ENCODE measurements around the gene GET3. TPM values are rescaled to one million over a fixed set of nuclear protein-coding genes. Genes with fewer than 3 reads are reported as not detected.
A peak's percentile ranks its signal among the peaks of the same experiment; 100 is the strongest.

Gene GET3
- total and polyA plus RNA-seq, 2 of the 13 experiments (the other 11 are each of a cell fraction or from before 2014, with no cell fraction given) = 57.7 to 59.4 TPM

GRCh38 chr19:12696366-12697335, 40.6 kb upstream of the GET3 start, which contains the start of gene FBXW9 (continued):
- TF ChIP-seq ZNF75D (CRISPR knock-in tag; IDR thresholded peaks at IDR 0.05; ENCODE audit: borderline replicate concordance) = no peak
- TF ChIP-seq MATR3 (CRISPR knock-in tag; IDR thresholded peaks at IDR 0.05) = no peak
- TF ChIP-seq ONECUT2 (CRISPR knock-in tag; IDR thresholded peaks at IDR 0.05) = no peak
- no peak for TF ChIP-seq ZNF234 (CRISPR knock-in tag; conservative IDR thresholded peaks at IDR 0.05)
- TF ChIP-seq SNAI1 (CRISPR knock-in tag; IDR thresholded peaks at IDR 0.05; ENCODE audit: borderline replicate concordance) = 0 out of 2 replicates have a peak, but pooled peaks have one; percentile 41
- no peak for TF ChIP-seq ZNF550 (CRISPR knock-in tag; IDR thresholded peaks at IDR 0.05; ENCODE audit: borderline replicate concordance)
- TF ChIP-seq, protein P1, sequence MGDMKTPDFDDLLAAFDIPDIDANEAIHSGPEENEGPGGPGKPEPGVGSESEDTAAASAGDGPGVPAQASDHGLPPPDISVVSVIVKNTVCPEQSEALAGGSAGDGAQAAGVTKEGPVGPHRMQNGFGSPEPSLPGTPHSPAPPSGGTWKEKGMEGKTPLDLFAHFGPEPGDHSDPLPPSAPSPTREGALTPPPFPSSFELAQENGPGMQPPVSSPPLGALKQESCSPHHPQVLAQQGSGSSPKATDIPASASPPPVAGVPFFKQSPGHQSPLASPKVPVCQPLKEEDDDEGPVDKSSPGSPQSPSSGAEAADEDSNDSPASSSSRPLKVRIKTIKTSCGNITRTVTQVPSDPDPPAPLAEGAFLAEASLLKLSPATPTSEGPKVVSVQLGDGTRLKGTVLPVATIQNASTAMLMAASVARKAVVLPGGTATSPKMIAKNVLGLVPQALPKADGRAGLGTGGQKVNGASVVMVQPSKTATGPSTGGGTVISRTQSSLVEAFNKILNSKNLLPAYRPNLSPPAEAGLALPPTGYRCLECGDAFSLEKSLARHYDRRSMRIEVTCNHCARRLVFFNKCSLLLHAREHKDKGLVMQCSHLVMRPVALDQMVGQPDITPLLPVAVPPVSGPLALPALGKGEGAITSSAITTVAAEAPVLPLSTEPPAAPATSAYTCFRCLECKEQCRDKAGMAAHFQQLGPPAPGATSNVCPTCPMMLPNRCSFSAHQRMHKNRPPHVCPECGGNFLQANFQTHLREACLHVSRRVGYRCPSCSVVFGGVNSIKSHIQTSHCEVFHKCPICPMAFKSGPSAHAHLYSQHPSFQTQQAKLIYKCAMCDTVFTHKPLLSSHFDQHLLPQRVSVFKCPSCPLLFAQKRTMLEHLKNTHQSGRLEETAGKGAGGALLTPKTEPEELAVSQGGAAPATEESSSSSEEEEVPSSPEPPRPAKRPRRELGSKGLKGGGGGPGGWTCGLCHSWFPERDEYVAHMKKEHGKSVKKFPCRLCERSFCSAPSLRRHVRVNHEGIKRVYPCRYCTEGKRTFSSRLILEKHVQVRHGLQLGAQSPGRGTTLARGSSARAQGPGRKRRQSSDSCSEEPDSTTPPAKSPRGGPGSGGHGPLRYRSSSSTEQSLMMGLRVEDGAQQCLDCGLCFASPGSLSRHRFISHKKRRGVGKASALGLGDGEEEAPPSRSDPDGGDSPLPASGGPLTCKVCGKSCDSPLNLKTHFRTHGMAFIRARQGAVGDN (CRISPR knock-in tag; IDR thresholded peaks at IDR 0.05) = peak; percentile 83
- TF ChIP-seq, protein P2, sequence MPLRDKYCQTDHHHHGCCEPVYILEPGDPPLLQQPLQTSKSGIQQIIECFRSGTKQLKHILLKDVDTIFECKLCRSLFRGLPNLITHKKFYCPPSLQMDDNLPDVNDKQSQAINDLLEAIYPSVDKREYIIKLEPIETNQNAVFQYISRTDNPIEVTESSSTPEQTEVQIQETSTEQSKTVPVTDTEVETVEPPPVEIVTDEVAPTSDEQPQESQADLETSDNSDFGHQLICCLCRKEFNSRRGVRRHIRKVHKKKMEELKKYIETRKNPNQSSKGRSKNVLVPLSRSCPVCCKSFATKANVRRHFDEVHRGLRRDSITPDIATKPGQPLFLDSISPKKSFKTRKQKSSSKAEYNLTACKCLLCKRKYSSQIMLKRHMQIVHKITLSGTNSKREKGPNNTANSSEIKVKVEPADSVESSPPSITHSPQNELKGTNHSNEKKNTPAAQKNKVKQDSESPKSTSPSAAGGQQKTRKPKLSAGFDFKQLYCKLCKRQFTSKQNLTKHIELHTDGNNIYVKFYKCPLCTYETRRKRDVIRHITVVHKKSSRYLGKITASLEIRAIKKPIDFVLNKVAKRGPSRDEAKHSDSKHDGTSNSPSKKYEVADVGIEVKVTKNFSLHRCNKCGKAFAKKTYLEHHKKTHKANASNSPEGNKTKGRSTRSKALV (CRISPR knock-in tag; IDR thresholded peaks at IDR 0.05) = 0 out of 2 replicates have a peak, but pooled peaks have one; percentile 49
- TF ChIP-seq HOXA5 (CRISPR knock-in tag; IDR thresholded peaks at IDR 0.05) = 0 out of 2 replicates have a peak, but pooled peaks have one; percentile 46
- TF ChIP-seq, protein P3, sequence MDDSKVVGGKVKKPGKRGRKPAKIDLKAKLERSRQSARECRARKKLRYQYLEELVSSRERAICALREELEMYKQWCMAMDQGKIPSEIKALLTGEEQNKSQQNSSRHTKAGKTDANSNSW (CRISPR knock-in tag; IDR thresholded peaks at IDR 0.05; ENCODE audit: borderline replicate concordance) = no peak
- TF ChIP-seq FOXC1 (CRISPR knock-in tag; IDR thresholded peaks at IDR 0.05; ENCODE audit: borderline replicate concordance) = no peak; the same call in 1 of the 2 replicates
- no peak for TF ChIP-seq PRDM4 (CRISPR knock-in tag; IDR thresholded peaks at IDR 0.05; ENCODE audit: borderline replicate concordance)
- TF ChIP-seq ARNTL (CRISPR knock-in tag; IDR thresholded peaks at IDR 0.05) = no peak; the same call in 1 of the 2 replicates
- no peak for TF ChIP-seq DMTF1 (CRISPR knock-in tag; IDR thresholded peaks at IDR 0.05)
- no peak; the same call in 1 of the 2 replicates for TF ChIP-seq ZNF576 (CRISPR knock-in tag; IDR thresholded peaks at IDR 0.05)

All from HepG2 (cell line).